ENCODE measurements around the gene DPP9. TPM values are rescaled to one million over a fixed set of nuclear protein-coding genes. Genes with fewer than 3 reads are reported as not detected.

The DPP9 gene
- total RNA-seq, 4 donors from 2014 or later, result 76.7 to 125 (median 86.6) TPM

DNA sequence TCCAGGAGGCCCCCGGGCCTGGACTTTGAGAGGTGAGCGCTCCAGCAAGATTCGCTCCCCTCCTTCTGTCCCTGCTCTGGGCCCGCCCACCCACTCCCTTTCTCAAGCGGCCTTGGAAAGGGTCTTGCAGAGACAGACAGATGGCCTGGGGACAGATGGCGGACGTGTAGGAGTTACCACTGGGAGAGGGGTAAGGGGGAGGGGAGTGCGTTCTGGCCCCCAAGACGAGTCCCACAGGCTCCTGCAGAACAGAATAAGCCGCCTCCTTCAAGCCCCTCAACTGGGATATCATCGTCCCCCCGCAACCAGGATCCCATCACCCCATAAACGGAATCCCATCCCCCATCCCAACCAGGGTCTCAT is 87.9 kb downstream of the DPP9 start:
- no peak for TF ChIP-seq POLR2A (IDR thresholded peaks at IDR 0.05)
- TF ChIP-seq, protein P1, sequence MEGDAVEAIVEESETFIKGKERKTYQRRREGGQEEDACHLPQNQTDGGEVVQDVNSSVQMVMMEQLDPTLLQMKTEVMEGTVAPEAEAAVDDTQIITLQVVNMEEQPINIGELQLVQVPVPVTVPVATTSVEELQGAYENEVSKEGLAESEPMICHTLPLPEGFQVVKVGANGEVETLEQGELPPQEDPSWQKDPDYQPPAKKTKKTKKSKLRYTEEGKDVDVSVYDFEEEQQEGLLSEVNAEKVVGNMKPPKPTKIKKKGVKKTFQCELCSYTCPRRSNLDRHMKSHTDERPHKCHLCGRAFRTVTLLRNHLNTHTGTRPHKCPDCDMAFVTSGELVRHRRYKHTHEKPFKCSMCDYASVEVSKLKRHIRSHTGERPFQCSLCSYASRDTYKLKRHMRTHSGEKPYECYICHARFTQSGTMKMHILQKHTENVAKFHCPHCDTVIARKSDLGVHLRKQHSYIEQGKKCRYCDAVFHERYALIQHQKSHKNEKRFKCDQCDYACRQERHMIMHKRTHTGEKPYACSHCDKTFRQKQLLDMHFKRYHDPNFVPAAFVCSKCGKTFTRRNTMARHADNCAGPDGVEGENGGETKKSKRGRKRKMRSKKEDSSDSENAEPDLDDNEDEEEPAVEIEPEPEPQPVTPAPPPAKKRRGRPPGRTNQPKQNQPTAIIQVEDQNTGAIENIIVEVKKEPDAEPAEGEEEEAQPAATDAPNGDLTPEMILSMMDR (IDR thresholded peaks at IDR 0.05), result no peak
- WGBS, 2 donors, result 33 to 34% methylated on average over 13 of the region's 13 CpGs
- no peak for DNase-seq (ENCODE audit: low spot score in 2 of 2)
- peak overlapping the region; percentile 24 for H3K4me3 ChIP-seq (ENCODE audit: low read depth, poor library complexity, severe bottlenecking)
- intact Hi-C loops (cut with DNase I; ENCODE audit: low total_unique reads), result loop anchor here (5.0 kb wide), 2 partner anchors 63 to 78 kb away; partner anchors contain the start of gene SEMA6B

DNA sequence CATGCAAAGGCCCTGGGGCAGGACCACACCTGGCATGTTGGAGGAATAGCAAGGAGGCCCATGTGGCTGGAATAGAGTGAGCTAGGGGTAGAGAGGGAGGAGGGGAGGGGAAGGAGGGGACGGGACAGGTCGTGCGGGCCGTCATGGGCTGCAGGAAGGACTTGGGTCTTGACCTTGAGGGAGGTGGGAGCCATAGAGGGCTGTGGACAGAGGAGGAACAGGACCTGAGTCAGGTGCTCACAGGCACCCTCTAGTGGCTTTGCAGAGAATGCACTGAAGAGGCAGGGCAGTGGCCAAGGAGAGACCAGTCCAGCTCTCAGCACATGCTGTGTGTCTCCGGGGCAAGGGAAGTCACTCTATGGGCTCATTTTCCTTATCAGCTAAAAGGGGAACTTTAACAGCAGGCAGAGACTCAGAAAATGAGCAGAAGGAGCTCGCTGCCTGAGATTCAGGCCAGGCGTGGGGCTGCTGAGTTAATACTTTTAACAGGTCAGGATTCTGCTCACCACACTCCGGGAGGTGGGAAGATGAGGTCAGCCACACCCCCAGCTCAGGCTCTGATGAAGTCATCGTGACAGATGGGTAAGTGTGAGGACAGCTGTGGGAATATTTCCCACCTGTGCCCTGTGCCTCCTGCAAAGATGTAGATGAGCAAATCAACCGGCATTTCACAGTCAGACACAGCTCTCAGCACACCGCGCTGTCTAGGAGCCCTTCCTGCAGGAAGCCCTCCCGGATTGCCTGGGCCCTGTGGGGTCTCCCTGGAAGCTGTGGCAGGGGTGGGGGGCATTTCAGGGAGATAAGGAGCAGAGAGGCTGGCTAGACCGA is 90.3 kb downstream of the DPP9 start:
- TF ChIP-seq, protein P1 (IDR thresholded peaks at IDR 0.05), result no peak
- TF ChIP-seq POLR2A (IDR thresholded peaks at IDR 0.05), result no peak
- no peak for DNase-seq (ENCODE audit: low spot score in 2 of 2)
- WGBS, 2 donors, result 49 to 52% methylated on average over 14 of the region's 14 CpGs
- H3K4me3 ChIP-seq (ENCODE audit: low read depth, poor library complexity, severe bottlenecking), result no peak overlapping the region
- intact Hi-C loops (cut with DNase I; ENCODE audit: low total_unique reads), result no loop called here

Small RNA genes lying within 50 kb of the gene (microRNA-seq; reads per million reads assigned to microRNA genes)
- gene MIR7-3 (ENCODE audit: borderline number of aligned reads in 1 of 2, borderline replicate concordance in 2 of 2), result 0 reads per million in 2 donors

Other genes with a start within 250 kb of the DPP9 start
- gene PLIN4, start 205.4 kb downstream of the DPP9 start, total RNA-seq, result 10 to 100 TPM; 10.6 to 55.1 (median 24.2) TPM
- 10 to 100 TPM in 1 of 4 donors, 1 to 10 TPM in 3; 1.0 to 21.2 (median 5.3) TPM for gene PLIN5, start 188.6 kb downstream of the DPP9 start, total RNA-seq
- 1 to 10 TPM; 1.8 to 9.9 (median 2.7) TPM for gene LRG1, start 183.8 kb downstream of the DPP9 start, total RNA-seq
- 1 to 10 TPM; 3.3 to 6.0 (median 3.6) TPM for gene SEMA6B, start 164.2 kb downstream of the DPP9 start, total RNA-seq
- gene TNFAIP8L1, start 84.3 kb downstream of the DPP9 start, total RNA-seq, result 10 to 100 TPM in 1 of 4 donors, 1 to 10 TPM in 3; 3.1 to 11.6 (median 7.0) TPM
- gene MYDGF, start 53.5 kb downstream of the DPP9 start, total RNA-seq, result 10 to 100 TPM; 25.9 to 56.0 (median 29.6) TPM
- gene FEM1A, start 67.9 kb upstream of the DPP9 start, total RNA-seq, result 10 to 100 TPM; 46.4 to 55.3 (median 49.9) TPM
- gene TICAM1, start 107.9 kb upstream of the DPP9 start, total RNA-seq, result 10 to 100 TPM in 3 of 4 donors, 1 to 10 TPM in 1; 8.0 to 34.4 (median 15.3) TPM
- gene PLIN3, start 143.8 kb upstream of the DPP9 start, total RNA-seq, result 10 to 100 TPM; 59.6 to 92.3 (median 68.5) TPM
- 1 to 10 TPM in 1 of 4 donors, not detected in 3; 1.4 TPM for gene ARRDC5, start 179.1 kb upstream of the DPP9 start, total RNA-seq
- gene UHRF1, start 185.7 kb upstream of the DPP9 start, total RNA-seq, result 1 to 10 TPM in 2 of 4 donors, under 1 TPM in 2; 0.53 to 2.4 (median 1.1) TPM
- gene KDM4B, start 245.3 kb upstream of the DPP9 start, total RNA-seq, result 10 to 100 TPM; 40.1 to 71.4 (median 51.3) TPM

Measured in lower leg skin (tissue), 4 donors.